Astrocyte (in vitro differentiated cells and primary cell): Measurements from ENCODE around the gene ANKH.

Experiments used
- EZH2 ChIP-seq: IDR thresholded peaks from 2 replicates; pipeline ENCODE4 v1.6.1; 2012; ENCODE audit warnings: mild to moderate bottlenecking, low read length, inconsistent platforms; ENCODE audit not compliant: insufficient read depth
- TF ChIP-seq, protein P1 (sequence below): IDR thresholded peaks from 2 replicates; pipeline ENCODE4 v1.5.1; 2011; ENCODE audit warnings: low read depth, mild to moderate bottlenecking, inconsistent platforms, low read length, moderate library complexity; ENCODE audit not compliant: insufficient read depth

DNA sequence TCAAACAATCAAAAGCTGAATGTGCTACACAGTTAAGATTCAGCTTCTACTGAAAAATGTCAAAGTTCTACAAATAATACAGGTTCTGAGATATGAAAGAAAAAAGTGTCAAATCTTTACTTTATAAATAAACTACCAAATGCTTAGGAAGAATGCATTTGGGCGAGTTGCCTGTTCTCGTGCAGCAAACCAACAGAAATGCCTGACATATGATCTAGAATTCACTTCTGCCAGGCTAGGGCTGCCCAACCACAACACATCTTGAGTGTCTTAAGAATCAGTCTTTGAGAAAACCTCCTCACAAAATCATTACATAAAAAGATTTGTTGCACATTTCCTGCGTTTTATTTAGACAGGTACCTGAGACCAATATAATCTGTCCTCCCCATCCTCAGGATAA, 42.2 kb downstream of the ANKH start:
- TF ChIP-seq, protein P1, sequence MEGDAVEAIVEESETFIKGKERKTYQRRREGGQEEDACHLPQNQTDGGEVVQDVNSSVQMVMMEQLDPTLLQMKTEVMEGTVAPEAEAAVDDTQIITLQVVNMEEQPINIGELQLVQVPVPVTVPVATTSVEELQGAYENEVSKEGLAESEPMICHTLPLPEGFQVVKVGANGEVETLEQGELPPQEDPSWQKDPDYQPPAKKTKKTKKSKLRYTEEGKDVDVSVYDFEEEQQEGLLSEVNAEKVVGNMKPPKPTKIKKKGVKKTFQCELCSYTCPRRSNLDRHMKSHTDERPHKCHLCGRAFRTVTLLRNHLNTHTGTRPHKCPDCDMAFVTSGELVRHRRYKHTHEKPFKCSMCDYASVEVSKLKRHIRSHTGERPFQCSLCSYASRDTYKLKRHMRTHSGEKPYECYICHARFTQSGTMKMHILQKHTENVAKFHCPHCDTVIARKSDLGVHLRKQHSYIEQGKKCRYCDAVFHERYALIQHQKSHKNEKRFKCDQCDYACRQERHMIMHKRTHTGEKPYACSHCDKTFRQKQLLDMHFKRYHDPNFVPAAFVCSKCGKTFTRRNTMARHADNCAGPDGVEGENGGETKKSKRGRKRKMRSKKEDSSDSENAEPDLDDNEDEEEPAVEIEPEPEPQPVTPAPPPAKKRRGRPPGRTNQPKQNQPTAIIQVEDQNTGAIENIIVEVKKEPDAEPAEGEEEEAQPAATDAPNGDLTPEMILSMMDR, result no peak
- TF ChIP-seq EZH2, result no peak
